ENCODE data around the gene LAMTOR3.

The LAMTOR3 gene

GRCh38 chr4:99868126-99868596 is 26.1 kb downstream of the LAMTOR3 start:
- TF ChIP-seq, protein P1, sequence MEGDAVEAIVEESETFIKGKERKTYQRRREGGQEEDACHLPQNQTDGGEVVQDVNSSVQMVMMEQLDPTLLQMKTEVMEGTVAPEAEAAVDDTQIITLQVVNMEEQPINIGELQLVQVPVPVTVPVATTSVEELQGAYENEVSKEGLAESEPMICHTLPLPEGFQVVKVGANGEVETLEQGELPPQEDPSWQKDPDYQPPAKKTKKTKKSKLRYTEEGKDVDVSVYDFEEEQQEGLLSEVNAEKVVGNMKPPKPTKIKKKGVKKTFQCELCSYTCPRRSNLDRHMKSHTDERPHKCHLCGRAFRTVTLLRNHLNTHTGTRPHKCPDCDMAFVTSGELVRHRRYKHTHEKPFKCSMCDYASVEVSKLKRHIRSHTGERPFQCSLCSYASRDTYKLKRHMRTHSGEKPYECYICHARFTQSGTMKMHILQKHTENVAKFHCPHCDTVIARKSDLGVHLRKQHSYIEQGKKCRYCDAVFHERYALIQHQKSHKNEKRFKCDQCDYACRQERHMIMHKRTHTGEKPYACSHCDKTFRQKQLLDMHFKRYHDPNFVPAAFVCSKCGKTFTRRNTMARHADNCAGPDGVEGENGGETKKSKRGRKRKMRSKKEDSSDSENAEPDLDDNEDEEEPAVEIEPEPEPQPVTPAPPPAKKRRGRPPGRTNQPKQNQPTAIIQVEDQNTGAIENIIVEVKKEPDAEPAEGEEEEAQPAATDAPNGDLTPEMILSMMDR (IDR thresholded peaks at IDR 0.05; ENCODE audit: borderline replicate concordance, insufficient read depth, low read depth, low read length) = no peak
- H3K4me3 ChIP-seq (ENCODE audit: low read depth, low read length) = no peak overlapping the region

DNA sequence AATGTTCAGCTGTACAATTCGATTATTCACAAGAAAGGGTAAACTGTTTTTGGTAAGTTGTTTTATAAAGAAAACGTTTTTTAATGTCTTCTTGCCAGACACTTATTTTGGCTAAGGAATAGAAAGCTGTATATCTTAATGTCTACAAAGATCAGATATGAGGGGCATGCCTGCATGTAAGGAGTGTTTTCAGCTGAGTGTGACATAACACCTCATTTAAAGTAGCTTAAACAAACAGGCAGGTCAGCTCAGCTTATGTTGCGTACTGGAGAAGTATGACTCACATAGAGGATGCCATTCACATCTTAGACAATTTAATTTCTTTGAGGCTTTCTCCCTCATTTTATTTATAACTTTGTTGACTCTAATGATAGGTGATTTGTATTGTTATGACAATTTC is 30.4 kb downstream of the LAMTOR3 start:
- TF ChIP-seq, protein P1 (IDR thresholded peaks at IDR 0.05; ENCODE audit: borderline replicate concordance, insufficient read depth, low read depth, low read length) = no peak
- no peak overlapping the region for H3K4me3 ChIP-seq (ENCODE audit: low read depth, low read length)

DNA sequence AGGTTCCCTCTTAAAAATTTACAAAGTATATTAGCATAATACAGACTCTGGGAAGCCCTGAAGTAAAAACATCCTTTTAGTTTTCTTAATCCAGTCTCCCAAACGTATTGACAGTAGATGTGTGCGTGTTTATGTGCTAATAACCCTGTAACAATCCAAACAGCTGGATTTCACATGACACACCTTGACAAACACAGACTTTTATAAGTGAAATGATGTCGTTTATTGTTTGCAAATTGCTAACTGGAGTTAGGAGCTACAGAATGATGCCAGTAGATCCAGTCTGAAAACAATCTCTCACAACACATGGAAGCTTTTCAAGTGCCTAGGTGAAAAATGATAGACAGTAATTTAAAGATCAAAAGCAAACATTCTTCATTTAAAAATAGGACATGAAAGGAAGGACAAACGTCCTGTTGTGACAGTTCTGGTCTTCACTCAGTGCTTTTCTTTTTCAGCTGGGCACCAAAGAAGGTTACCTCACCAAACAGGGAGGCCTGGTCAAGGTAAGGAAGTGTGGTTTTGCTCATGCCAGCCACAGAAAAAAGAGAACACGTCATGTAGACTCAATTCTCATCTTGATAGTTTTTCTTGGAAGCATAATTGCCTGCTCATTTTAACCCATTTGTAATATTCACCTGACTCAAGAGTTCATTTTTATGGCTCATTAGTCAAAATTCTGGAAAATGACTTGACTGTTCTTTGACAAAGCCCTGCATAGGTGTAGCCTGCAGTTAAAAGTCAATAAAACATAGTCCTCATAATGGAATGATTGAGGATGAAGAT is 32.9 kb downstream of the LAMTOR3 start:
- TF ChIP-seq, protein P1 (IDR thresholded peaks at IDR 0.05; ENCODE audit: borderline replicate concordance, insufficient read depth, low read depth, low read length) = no peak
- no peak overlapping the region for H3K4me3 ChIP-seq (ENCODE audit: low read depth, low read length)

DNA sequence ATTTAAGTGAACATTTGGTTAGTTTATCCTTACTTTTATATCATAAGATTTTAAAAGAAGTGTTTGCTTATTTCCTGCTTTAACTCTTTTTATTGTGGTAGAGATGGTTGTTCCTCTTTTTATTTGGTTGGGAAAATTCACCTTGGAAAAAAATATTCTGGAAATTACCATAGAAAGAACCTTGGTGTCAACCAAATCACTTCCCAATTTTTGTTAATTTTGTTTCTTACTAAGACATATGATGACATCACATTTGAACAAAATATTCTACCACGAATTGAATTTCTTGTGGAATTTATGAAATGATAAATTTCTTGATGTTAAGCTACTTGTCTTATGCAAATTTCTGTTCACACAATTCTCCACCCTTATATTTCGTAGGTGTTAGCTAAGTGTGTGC is 33.7 kb downstream of the LAMTOR3 start:
- H3K4me3 ChIP-seq (ENCODE audit: low read depth, low read length) = no peak overlapping the region

DNA sequence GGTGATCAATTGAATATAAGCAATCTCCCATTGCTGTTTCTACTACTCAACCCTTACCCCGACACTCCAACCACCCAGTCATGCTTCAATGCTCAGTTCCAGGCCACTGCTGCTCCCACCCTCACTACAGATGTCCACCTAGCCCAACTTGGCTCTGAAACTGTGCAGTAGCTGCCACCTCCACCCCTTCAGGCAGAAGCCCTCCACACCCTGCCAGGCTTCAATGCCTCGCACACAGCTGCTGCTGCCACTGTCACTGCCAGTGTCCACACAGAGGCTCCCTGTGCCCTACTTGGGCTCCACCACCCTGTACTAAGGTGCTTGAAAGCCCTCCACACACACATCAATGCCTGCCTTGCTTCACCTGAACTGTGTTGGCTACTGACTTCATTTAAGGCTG is 34.6 kb downstream of the LAMTOR3 start:
- TF ChIP-seq, protein P1 (IDR thresholded peaks at IDR 0.05; ENCODE audit: borderline replicate concordance, insufficient read depth, low read depth, low read length) = no peak
- no peak overlapping the region for H3K4me3 ChIP-seq (ENCODE audit: low read depth, low read length)

More for the DNA sequence above, 33.7 kb downstream of the LAMTOR3 start:
- TF ChIP-seq, protein P1 (IDR thresholded peaks at IDR 0.05; ENCODE audit: borderline replicate concordance, insufficient read depth, low read depth, low read length) = no peak

- TF ChIP-seq, protein P1 (IDR thresholded peaks at IDR 0.05; ENCODE audit: borderline replicate concordance, insufficient read depth, low read depth, low read length) = no peak
- no peak overlapping the region for H3K4me3 ChIP-seq (ENCODE audit: low read depth, low read length)
These were observed 36.9 kb downstream of the LAMTOR3 start for GRCh38 chr4:99857307-99857706.

- no peak overlapping the region for H3K4me3 ChIP-seq (ENCODE audit: low read depth, low read length)
- TF ChIP-seq, protein P1 (IDR thresholded peaks at IDR 0.05; ENCODE audit: borderline replicate concordance, insufficient read depth, low read depth, low read length) = no peak
These were observed 38.1 kb downstream of the LAMTOR3 start for GRCh38 chr4:99856166-99856565.
